HepG2 (cell line): ENCODE data around the gene GPR17. TPM values are rescaled to one million over a fixed set of nuclear protein-coding genes. Genes with fewer than 3 reads are reported as not detected.
A peak's percentile ranks its signal among the peaks of the same experiment; 100 is the strongest.

Experiments used
- ATAC-seq: fragments of 200-7000 bp; cut with Tn5 transposase; 3 replicates; pipeline ENCODE4 v1.9.1; 2020; ENCODE audit warnings: mild to moderate bottlenecking, moderate library complexity
- BruUV-seq: library from RNA; stranded (reverse); fragments of 400-500 nt; replicated peaks from 2 replicates; lab custom pipeline; 2021; lab: Mats Ljungman, UMichigan
- CTCF ChIA-PET: fragments of 300-600 bp; formaldehyde crosslinking; extraction: SDS; loops from one replicate; lab custom pipeline; 2021; ENCODE audit warnings: low total read pairs, inconsistent platforms, low intra/inter-chr PET ratio; lab: Yijun Ruan, JAX
- POLR2A ChIA-PET: fragments of 350-600 bp; sonication (Branson Sonifier 250); formaldehyde crosslinking; loops from one replicate; lab custom pipeline; 2020; ENCODE audit warnings: antibody characterized with exemption, inconsistent platforms; lab: Yijun Ruan, JAX
- DNase-seq: peaks from one replicate; pipeline ENCODE4 v3.0.0-alpha.2; 2015; ENCODE audit warnings: low spot score
- FAIRE-seq: peaks from 3 replicates; lab custom pipeline; 2011; peaks lifted over from hg19 to GRCh38; lab: Jason Lieb, UNC
- H2AFZ ChIP-seq: one replicate; pipeline ENCODE4 v1.6.1; 2011; ENCODE audit warnings: low read length, inconsistent platforms
- H3K27ac ChIP-seq: fragments of 300-600 bp; 3 replicates; pipeline ENCODE4 v1.8.0; 2011; ENCODE audit warnings: mixed run types, mild to moderate bottlenecking, mixed read lengths, low read length, inconsistent platforms; ENCODE audit not compliant: insufficient read depth; ENCODE audit errors: extremely low read length
- H3K27me3 ChIP-seq, 2 experiments: fragments of 200-600 bp in 1 of 2; 2 replicates in 1 of 2; 3 replicates in 1 of 2; pipeline versions ENCODE4 v1.6.0 to v1.8.0; 2011; ENCODE audit warnings: low read length in 2 of 2, mild to moderate bottlenecking in 2 of 2, moderate library complexity in 2 of 2, inconsistent platforms in 1 of 2; ENCODE audit not compliant: insufficient read depth in 2 of 2, control insufficient read depth in 1 of 2
- H3K36me3 ChIP-seq, 2 experiments: fragments of 200-600 bp in 1 of 2; replicated peaks in 1 of 2; 2 replicates in 1 of 2; 3 replicates in 1 of 2; pipeline versions ENCODE4 v1.5.1 to v1.8.0; 2011; ENCODE audit warnings: low read length in 2 of 2, inconsistent platforms in 1 of 2; ENCODE audit not compliant: insufficient read depth in 2 of 2, control insufficient read depth in 1 of 2
- H3K4me1 ChIP-seq: 2 replicates; pipeline ENCODE4 v1.5.1; 2012; ENCODE audit warnings: low read length, inconsistent platforms; ENCODE audit not compliant: insufficient read depth
- H3K4me2 ChIP-seq: 2 replicates; pipeline ENCODE4 v1.6.0; 2011; ENCODE audit warnings: low read depth, low read length, inconsistent platforms
- H3K4me3 ChIP-seq, 3 experiments: fragments of 200-600 bp in 1 of 3; sonication (generic), shearing (Covaris generic) in 1 of 3; replicated peaks in 1 of 3; 2 replicates each; pipeline ENCODE4 v1.5.1; 2011 to 2016; ENCODE audit warnings: low read length in 3 of 3, inconsistent platforms in 2 of 3, low read depth in 2 of 3, mild to moderate bottlenecking in 2 of 3, control low read depth in 1 of 3, mixed read lengths in 1 of 3; ENCODE audit not compliant: insufficient read depth in 1 of 3
- H3K79me2 ChIP-seq: one replicate; pipeline ENCODE4 v1.6.1; 2011; ENCODE audit warnings: low read length, inconsistent platforms; ENCODE audit not compliant: insufficient read depth
- H3K9ac ChIP-seq: 2 replicates; pipeline ENCODE4 v1.6.0; 2011; ENCODE audit warnings: mild to moderate bottlenecking, low read depth, low read length, inconsistent platforms; ENCODE audit not compliant: insufficient read depth
- H3K9me3 ChIP-seq: 2 replicates; pipeline ENCODE4 v1.5.1; 2012; ENCODE audit warnings: mild to moderate bottlenecking, low read length
- H4K20me1 ChIP-seq: 2 replicates; pipeline ENCODE4 v1.6.0; 2011; ENCODE audit warnings: inconsistent platforms, mild to moderate bottlenecking, low read length, moderate library complexity; ENCODE audit not compliant: insufficient read depth
- ARHGAP35 ChIP-seq: sonication (generic); formaldehyde crosslinking; IDR thresholded peaks from 2 replicates; pipeline ENCODE4 v1.9.0; 2022; ENCODE audit warnings: mild to moderate bottlenecking, inconsistent platforms, moderate library complexity, missing genetic modification reagents, borderline replicate concordance
- CBX2 ChIP-seq, 2 experiments: fragments of 200-600 bp in 1 of 2; sonication (generic); formaldehyde crosslinking in 1 of 2; IDR thresholded peaks; 2 replicates each; pipeline versions ENCODE4 v1.7.0 to v1.8.1; 2018 to 2022; ENCODE audit warnings: low read depth in 2 of 2, low read length in 1 of 2, mild to moderate bottlenecking in 1 of 2, missing genetic modification reagents in 1 of 2
- HNF4G ChIP-seq, 2 experiments: sonication (generic) in 1 of 2; formaldehyde crosslinking in 1 of 2; IDR thresholded peaks; 2 replicates each; pipeline versions ENCODE4 v1.4.0 to v1.6.1; 2011 to 2020; ENCODE audit warnings: borderline replicate concordance in 2 of 2, low read depth in 2 of 2, mild to moderate bottlenecking in 2 of 2, low read length in 1 of 2, missing genetic modification reagents in 1 of 2, moderate library complexity in 1 of 2
- HNRNPK ChIP-seq: fragments of 200-400 bp; formaldehyde crosslinking; IDR thresholded peaks from 2 replicates; pipeline ENCODE4 v1.6.1; 2018; ENCODE audit warnings: low read length, low read depth, moderate library complexity, mild to moderate bottlenecking; ENCODE audit not compliant: poor library complexity, severe bottlenecking
- KLF15 ChIP-seq: sonication (generic); formaldehyde crosslinking; IDR thresholded peaks from 2 replicates; pipeline ENCODE4 v1.8.1; 2023; ENCODE audit warnings: borderline replicate concordance, mild to moderate bottlenecking, inconsistent platforms, missing genetic modification reagents, mixed read lengths
- RFX3 ChIP-seq: IDR thresholded peaks from 2 replicates; pipeline ENCODE4 v1.6.1; 2016; ENCODE audit warnings: missing biosample characterization, missing genetic modification reagents
- TFDP2 ChIP-seq: sonication (generic); formaldehyde crosslinking; IDR thresholded peaks from 2 replicates; pipeline ENCODE4 v1.4.0; 2020; ENCODE audit warnings: missing genetic modification reagents
- ZBTB7B ChIP-seq: sonication (generic); formaldehyde crosslinking; IDR thresholded peaks from 2 replicates; pipeline ENCODE4 v1.4.0; 2020; ENCODE audit warnings: missing genetic modification reagents
- ZNF275 ChIP-seq: sonication (generic); formaldehyde crosslinking; IDR thresholded peaks from 2 replicates; pipeline ENCODE4 v1.8.0; 2022; ENCODE audit warnings: missing genetic modification reagents, mild to moderate bottlenecking, inconsistent platforms, borderline replicate concordance
- WGBS: methylation state at CpG from one replicate; pipeline ENCODE4 v1.1.6; 2017; ENCODE audit warnings: low lambda C conversion rate; 5-methylcytosine and 5-hydroxymethylcytosine counted together
- in situ Hi-C: cut with HindIII; loops from 2 replicates; pipeline ENCODE4 v1.10.0; 2017; ENCODE audit warnings: low pct_unique_long_range_greater_than_20kb; ENCODE audit not compliant: extremely low pct_ligation_motif_present
- intact Hi-C: fragments of 100-400 bp; cut with micrococcal nuclease; formaldehyde crosslinking; loops from one replicate; pipeline ENCODE4 v1.10.0; 2022; ENCODE audit not compliant: unreplicated experiment
- polyA plus RNA-seq, 8 experiments: library from polyadenylated mRNA; depleted of rRNA in 3 of 8; stranded (reverse) in 7 of 8; unstranded in 1 of 8; fragments of >200 nt; fragmentation: Illumina TruSeq in 4 of 8; extraction: Trizol in 4 of 8; gene quantifications; 2 replicates each; pipeline versions ENCODE4 v1.2.1 to v1.2.3, GENCODE V29; 2011 to 2016; ENCODE audit warnings: low read depth in 4 of 8, missing spikeins in 1 of 8, mixed read lengths in 1 of 8; ENCODE audit not compliant: insufficient read depth in 1 of 8
- total RNA-seq, 5 experiments: library from RNA; depleted of rRNA; stranded (reverse); fragments of >200 nt; fragmentation: Illumina TruSeq; extraction: Trizol; gene quantifications; 2 replicates each; pipeline ENCODE4 v1.2.3, GENCODE V29; 2016; ENCODE audit warnings: low read depth in 1 of 5
- TF ChIP-seq, protein P1 (sequence below): sonication (generic); formaldehyde crosslinking; IDR thresholded peaks from 2 replicates; pipeline ENCODE4 v1.5.1; 2020; ENCODE audit warnings: missing genetic modification reagents, mild to moderate bottlenecking, borderline replicate concordance
- TF ChIP-seq, protein P2 (sequence below): sonication (generic); formaldehyde crosslinking; IDR thresholded peaks from 2 replicates; pipeline ENCODE4 v1.4.0; 2020; ENCODE audit warnings: missing genetic modification reagents

Gene GPR17
- total and polyA plus RNA-seq, 2 of the 13 experiments (the other 11 are each of a cell fraction or from before 2014, with no cell fraction given) = not detected

- TF ChIP-seq TFDP2 (CRISPR knock-in tag) (0 out of 2 replicates have a peak, but pooled peaks have one; percentile 27), HNF4G (IDR thresholded peaks at IDR 0.05; ENCODE audit: borderline replicate concordance, low read depth, low read length) (peak; percentile 68), HNF4G (CRISPR knock-in tag; IDR thresholded peaks at IDR 0.05; ENCODE audit: borderline replicate concordance, low read depth) (no peak)
Observed at GRCh38 chr2:127674241-127675209, 28.6 kb downstream of the GPR17 start (continued).

DNA sequence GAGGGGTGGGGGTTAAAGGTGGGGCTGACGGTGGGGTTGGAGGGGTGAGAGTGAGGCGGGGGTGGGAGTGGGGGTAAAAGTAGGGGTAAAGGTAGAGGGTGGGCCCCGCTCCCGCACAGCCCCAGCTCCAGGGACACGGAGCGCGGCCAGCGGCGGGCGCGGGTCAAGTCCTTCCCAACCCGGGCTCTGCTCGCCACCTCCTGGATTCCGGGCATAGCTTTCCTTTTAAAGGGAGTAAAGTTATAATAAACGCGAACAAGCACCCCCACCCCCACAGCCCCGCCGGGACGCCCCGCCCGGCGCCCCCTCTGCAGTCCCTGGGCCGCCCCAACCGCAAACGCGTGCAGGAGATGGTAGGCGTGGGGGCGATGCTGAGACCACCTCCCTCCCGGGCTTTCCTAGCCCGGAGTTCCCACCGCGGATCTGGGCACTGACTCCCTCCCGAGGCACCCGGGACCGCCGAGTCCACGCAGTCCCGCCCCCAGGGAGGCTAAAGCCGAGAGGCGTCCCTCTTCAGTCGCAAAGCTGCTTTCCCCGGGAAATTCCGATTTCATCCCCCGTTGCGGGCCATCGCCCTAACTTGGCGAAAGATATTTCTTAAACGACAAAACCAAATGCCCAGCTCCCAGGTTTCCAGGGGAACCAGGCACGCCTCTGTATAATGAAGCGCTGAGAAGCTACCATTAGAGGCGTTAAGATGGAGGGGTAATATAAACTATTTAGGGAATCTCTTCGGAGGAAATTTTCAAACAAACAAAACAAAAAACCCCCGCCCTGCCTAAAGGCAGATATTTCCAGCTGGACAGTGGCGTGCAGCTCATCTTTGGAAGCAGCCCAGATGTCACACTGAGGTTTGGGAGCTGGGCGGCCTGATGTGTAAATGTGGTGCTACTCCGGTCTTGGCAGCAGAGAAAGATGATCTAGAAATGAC, 29.6 kb downstream of the GPR17 start, which contains the start of gene LIMS2:
Gene LIMS2, minus strand, starts transcription at position 200 of the 931 bp plus-strand sequence. CDS start 506 bp downstream, outside the sequence.
- H3K36me3 ChIP-seq = no peaks in the 10 kb centered on the region
- FAIRE-seq = no peak
- no TSS peak for BruUV-seq
- H2AFZ ChIP-seq = no peak within 1 kb of the TSS
- no peak within 1 kb of the TSS for H3K27ac ChIP-seq
- DNase-seq = no peak
- H3K4me2 ChIP-seq = peak within 1 kb of the TSS; percentile 94
- peak; percentile 58 for ATAC-seq
- intact Hi-C loops (no loop called here), in situ Hi-C loops (no loop called here)
- ChIA-PET POLR2A (interaction anchor here (0.5 to 1.3 kb wide), 2 partner anchors 25 to 184 kb away, joined by 3 read pairs; no protein-coding TSS in a partner anchor), CTCF (no interaction called here)
- peaks cover 34% of the 10 kb centered on the region for H3K4me1 ChIP-seq
- no peaks in the 10 kb centered on the region; the same call in 1 of the 2 replicates for H4K20me1 ChIP-seq
- H3K4me3 ChIP-seq = peak within 1 kb of the TSS; percentile 53 to 78 (median 54)
- no peaks in the 10 kb centered on the region for H3K9me3 ChIP-seq
- peak within 1 kb of the TSS; percentile 40; the same call in 1 of the 2 replicates for H3K9ac ChIP-seq
- 10% methylated on average over 34 of the region's 56 CpGs for WGBS
- no peaks in the 10 kb centered on the region for H3K79me2 ChIP-seq
- H3K27me3 ChIP-seq = peaks cover 22 to 86% of the 10 kb centered on the region in 2 experiments
- TF ChIP-seq RFX3 (CRISPR knock-in tag) (no peak), CBX2 (IDR thresholded peaks at IDR 0.05; ENCODE audit: low read depth, low read length) (peak; percentile 83), CBX2 (CRISPR knock-in tag; IDR thresholded peaks at IDR 0.05; ENCODE audit: low read depth) (0 out of 2 replicates have a peak, but pooled peaks have one; percentile 72), HNRNPK (peak; percentile 96), ZBTB7B (CRISPR knock-in tag) (0 out of 2 replicates have a peak, but pooled peaks have one; percentile 49), ARHGAP35 (CRISPR knock-in tag) (no peak), KLF15 (CRISPR knock-in tag) (no peak), ZNF275 (CRISPR knock-in tag) (no peak)
- TF ChIP-seq, protein P1, sequence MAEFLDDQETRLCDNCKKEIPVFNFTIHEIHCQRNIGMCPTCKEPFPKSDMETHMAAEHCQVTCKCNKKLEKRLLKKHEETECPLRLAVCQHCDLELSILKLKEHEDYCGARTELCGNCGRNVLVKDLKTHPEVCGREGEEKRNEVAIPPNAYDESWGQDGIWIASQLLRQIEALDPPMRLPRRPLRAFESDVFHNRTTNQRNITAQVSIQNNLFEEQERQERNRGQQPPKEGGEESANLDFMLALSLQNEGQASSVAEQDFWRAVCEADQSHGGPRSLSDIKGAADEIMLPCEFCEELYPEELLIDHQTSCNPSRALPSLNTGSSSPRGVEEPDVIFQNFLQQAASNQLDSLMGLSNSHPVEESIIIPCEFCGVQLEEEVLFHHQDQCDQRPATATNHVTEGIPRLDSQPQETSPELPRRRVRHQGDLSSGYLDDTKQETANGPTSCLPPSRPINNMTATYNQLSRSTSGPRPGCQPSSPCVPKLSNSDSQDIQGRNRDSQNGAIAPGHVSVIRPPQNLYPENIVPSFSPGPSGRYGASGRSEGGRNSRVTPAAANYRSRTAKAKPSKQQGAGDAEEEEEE (CRISPR knock-in tag) = no peak
- TF ChIP-seq, protein P2, sequence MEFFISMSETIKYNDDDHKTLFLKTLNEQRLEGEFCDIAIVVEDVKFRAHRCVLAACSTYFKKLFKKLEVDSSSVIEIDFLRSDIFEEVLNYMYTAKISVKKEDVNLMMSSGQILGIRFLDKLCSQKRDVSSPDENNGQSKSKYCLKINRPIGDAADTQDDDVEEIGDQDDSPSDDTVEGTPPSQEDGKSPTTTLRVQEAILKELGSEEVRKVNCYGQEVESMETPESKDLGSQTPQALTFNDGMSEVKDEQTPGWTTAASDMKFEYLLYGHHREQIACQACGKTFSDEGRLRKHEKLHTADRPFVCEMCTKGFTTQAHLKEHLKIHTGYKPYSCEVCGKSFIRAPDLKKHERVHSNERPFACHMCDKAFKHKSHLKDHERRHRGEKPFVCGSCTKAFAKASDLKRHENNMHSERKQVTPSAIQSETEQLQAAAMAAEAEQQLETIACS (CRISPR knock-in tag) = no peak
